GM19452 (cell line): ENCODE data around the gene TADA2A.

Experiments used
- ATAC-seq: cut with Tn5 transposase; IDR thresholded peaks from one replicate; pipeline ENCODE4 v1.9.1; 2021; ENCODE audit not compliant: unreplicated experiment

TADA2A gene

GRCh38 chr17:37521821-37522220 lies 115.1 kb downstream of the TADA2A start:
- no peak for ATAC-seq

GRCh38 chr17:37523715-37524219 lies 117.1 kb downstream of the TADA2A start:
- ATAC-seq, result no peak

DNA sequence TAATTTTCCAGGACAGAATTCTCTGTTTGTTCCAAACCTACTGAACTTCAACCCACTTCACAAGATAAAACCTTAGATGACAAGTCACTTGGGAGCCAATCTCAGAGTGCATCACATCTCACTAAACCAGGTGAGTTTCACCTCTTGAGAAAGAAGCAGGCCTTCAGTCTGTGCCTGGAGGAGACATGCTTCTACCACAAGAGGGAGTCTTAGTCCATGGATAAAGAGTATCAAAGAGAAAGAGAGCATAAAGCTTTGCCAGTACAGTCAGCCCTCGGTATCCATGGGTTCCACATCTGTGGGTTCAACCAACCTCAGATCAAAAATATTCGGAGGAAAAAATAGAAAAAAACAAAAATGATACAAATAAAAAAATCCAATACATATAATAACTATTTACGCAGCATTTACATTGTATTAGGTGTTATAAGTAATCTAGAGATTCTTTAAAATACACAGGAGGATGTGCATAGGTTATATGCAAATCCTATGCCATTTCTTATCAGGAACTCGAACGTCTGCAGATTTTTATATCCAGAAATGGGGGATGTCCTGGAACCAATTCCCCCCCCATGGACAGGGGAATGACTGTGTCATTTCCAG lies 120.7 kb downstream of the TADA2A start:
- ATAC-seq, result no peak
